ENCODE results near the gene ZDHHC13.

ZDHHC13 gene

DNA sequence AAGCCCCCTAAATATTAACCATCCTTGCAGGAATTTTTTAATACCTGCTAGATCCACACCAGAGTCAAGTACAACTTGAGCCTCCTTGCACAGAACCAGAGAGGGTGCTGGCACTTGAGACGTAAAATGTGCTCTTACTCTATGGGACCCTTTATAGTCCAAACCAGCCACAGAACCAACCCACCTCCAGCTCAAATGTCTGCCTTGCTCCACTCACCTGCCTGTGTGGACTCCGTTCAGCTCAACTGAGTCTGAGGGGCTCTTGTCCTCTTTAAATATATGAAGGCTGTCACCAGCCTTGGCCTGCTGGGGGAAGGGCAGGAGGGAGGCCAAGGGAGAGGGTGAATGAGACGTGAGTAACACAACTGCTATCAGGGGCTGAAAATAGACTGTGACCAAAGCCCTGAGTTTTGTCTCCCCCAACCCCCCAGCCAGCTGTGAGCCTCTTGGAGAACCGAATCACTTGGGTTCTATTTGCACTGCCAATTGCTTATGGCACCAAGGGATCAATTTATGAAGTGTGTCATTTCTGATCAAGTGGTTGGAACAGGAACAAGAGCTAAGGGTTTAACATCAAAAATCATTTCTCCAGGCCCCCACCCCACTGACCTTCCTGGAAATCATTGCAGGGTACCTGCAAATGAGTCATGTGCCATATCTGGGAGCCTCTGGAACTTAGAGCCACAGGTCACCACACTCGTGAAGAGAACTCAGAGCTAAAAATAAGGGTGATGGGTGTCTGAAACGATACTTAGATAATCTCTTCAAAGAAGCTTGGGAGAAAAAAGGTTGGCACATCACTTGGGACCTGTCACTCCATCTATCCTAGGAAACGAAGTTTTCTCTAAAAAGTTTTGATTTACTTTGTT lies 85.0 kb downstream of the ZDHHC13 start, which contains the start of gene CSRP3:
Gene CSRP3 (minus strand): TSS at position 247 of the 869 bp plus-strand sequence. CDS start 9,535 bp downstream, outside the sequence.
- no peak for DNase-seq

DNA sequence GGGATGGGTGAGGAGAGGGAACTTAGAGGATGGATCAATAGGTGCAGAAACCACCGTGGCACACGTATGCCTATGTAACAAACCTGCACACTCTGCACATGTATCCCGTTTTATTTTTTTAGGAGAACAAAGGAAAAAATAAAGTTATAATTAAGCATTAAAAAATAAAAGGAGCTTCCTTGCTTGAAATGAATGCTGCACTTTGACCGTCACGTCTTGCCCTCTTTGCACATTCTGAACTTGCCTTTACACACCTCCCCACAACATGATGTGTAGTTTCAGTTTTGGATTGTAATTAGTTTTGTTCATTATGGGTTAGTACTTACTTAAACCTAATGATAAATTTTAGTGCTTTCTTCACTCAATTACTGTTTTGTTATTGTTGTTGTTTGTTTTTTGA lies 87.9 kb downstream of the ZDHHC13 start:
- DNase-seq = no peak

DNA sequence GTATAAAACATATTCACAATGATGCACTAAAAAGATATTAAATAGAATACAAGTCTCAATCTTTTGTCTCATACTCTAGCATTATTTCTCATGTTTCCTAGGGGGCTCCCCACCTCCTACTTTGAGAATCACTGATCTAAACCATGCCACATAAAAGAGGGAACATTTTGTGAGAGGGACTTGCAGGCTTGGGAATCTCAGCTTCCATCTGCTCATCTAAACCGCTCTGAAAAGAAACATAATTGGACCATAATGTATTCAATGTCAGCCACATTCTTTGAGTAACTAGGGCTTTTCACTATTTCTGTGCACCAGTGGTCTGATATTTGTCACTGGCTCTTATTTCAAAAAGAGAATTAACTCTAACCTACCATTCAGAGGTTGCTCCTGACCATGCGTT lies 91.2 kb downstream of the ZDHHC13 start:
- no peak for DNase-seq

DNA sequence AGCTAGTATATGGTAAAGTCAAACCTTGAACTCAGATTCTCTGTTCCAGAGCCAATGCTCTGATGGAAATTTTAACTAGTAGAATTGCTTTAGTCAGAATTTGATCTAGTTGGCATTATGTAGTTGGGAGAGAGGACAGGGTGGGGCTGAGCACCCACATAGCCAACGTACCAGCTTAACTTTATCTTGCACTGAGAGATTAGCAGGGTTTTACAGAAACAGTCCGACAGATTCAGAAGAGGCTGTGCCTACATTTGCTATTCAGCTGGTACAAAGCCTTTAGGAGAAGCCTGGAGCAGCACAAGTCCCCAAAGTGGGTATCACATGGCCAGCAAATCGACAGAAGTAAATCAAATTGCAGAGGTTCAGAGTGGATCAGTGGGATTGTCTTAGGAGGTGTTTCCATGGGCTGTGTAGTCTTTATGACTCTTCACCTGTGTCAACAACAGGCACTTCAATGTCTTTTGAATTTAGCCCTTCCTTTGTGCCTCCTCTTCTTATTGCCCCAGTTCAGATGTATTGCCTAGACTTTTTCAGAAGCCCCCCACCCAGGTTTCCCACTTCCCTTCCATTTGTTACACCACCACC lies 92.1 kb downstream of the ZDHHC13 start:
- no peak for DNase-seq

DNA sequence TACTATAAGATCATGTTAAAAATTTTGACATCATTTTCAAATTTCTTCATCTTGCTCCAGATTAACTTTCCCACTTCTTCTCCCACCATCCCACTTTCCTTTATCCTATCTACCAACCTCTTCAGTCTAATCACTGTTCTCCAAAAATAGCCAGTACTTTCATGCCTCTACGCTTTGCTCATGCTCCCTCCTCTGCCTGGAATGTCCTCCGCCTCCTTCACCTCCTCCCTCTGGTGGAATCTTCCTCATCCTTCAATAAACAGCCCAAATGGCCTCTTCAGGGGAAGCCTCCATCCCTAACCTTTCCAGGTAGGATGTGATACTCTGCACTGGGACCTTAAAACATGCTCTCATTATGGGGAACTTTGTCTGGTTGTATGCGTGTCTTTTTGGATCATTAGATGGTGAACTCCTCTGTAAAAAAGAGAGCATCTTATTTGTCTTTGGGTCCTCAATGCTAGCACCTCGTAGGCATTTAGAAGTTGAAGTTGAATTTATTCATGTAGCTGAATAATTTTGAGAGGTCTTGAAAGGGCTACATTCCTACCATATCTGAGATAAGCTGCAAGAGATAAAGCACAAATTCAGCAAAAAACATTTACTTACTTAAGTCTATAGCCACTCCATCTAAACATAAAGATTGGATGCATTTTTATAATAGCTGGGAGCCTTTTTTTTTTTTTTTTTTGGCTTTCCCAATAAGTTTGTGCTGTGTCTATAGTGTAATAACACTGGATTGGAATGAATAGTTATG lies 92.8 kb downstream of the ZDHHC13 start:
- DNase-seq = no peak

DNA sequence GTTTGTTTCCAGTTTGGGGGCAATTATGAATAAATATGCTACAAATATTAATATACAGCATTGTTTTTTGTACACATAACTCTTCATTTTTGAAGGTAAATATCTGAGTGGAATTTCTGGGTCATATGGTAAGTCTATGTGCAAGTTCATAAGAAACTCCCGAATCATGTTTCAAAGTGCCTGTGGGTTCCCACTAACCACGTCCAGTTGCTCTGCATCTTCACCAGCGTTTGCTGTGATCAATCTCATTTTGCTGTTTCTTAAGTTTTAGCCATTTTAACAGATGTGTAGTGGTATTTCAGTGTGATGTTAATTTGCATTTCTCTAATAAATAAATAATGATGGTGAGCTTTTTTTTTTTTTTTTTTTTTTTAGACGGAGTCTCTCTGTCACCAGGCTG lies 99.1 kb downstream of the ZDHHC13 start:
- no peak for DNase-seq

DNA sequence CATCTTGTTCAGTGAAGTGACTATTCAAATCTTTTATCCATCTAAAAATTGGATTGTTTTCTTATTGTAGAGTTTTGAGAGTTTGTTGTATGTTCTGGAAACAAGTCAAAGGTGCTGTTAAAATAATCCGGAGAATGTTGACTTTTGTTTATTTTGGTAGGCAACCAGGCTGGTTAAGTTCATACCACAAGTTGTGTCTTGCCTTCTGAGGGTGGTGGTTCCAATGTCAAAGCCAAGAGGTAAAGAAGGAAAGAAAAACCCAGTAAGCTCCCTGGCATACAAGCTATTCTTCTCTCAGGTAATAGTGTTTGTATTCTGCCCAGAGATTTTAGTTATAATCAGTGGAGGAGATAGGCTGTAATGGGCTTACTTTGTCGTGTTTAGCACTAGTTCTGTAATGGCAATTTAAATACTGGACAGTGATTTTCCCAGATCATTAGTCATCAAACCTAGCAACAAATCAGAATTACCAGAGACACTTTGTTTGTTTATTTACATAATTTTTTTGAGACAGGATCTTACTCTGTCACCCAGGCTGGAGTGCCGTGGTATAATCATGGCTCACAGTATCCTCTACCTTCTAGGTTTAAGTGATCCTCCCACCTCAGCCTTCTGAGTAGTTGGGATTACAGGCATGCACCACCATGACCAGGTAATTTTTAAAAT lies 99.9 kb downstream of the ZDHHC13 start:
- no peak for DNase-seq

DNA sequence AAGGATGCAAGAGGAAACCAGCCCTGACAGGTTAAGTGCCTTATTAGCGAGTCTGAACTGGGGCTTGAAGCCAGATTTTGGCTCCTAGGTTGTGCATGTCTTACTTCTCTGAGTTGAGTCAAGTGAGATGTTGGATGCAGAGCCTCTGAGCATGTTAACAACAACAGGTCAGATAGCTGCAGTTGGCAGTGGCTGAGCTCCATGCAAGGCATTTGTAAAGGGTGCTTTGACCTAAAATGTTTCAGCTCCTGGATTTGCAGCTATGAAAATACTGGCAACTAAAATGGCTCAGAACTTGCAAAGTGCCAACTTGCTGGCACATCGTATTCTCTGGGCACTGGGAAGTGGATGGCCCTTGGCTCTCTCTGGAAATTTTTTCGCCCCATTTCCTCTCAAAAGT lies 101.2 kb downstream of the ZDHHC13 start:
- DNase-seq = no peak

DNA sequence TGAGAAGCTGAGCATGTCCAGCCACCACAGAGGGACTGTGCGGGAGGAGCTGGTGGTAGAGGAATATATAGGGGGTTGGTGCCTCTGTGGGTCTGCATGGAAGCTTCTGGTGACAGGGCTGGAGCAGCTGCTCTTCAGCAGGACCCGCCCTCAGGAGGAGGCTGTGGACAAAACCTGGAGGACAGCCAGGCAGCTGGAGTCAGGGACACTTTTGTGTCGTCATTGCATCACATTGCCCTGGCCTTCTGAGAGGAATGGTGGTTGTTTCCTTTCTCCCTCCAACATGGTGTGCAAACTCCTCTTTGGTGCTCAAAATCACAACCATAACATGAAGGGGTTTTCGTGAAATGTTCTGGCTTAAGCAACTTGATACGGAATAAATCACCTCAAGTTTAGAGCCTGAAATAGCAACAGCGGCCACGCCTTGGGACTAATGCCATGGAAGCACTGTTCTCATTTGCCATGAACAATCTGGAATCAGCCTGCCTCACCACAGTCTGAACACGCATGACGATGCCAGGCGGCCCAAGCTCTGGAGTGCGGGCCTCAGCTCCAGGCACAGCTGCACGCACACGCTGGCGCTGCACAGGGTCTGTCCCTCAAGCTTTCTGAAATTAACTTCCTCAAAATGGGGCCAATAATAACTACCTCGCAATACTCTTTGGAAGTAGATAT lies 102.0 kb downstream of the ZDHHC13 start:
- DNase-seq = no peak

DNA sequence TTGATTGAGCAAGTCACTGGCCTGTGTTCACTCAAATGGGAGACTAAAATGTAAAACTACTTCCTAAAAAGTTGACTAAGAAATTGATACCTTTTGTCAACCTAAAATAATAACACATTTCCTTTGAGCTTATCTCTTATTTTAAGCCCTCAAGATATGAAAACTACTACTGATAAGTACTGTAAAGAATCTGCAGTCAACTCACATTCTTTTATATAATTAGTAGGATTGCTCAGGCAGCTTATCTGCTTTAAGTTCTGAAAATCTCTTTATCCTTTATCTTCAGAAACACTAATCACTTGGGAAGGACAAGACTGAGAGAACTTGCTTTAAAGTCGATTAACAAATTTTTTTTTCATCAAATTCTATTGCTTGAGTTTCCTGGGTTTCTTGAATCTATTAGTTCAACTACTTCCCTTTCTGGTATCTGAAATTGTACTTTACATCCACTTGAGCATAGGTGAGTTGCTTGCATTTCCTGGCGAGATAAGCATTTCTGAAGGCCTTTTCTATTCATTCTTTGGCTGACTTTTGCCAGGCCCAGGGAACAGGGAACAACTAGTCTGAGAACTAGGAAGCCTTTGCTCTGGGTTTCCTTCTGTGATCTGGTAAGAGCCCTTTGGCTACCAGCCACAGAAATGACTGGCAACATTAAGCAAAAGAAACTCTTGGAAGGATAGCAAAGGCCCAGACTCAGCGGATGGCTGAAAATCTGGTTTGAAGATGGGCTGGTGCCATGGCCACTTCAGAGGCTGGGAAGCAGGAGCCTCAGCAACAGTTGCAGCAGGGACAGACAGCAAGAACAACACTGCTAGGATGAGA lies 104.1 kb downstream of the ZDHHC13 start:
- no peak for DNase-seq

DNA sequence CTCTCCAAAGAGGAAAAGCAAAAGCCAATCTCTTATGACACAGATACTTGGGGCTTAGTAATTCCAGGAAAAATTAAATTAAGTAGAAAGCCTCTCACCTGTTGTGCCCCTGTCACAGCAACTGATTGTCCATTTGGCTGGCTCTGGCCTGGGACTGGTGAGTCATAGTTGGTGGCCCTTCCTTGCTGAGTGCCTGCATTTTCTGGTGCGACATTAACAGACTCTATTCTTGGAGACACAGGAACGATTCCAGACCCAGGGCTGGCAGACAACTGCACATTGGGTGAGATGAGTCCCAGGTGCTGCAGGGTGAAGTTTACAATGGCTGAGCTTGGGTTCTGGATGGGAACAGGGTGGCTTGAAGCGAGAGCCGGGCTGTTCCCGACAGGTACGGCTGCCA lies 108.2 kb downstream of the ZDHHC13 start:
- DNase-seq = no peak

DNA sequence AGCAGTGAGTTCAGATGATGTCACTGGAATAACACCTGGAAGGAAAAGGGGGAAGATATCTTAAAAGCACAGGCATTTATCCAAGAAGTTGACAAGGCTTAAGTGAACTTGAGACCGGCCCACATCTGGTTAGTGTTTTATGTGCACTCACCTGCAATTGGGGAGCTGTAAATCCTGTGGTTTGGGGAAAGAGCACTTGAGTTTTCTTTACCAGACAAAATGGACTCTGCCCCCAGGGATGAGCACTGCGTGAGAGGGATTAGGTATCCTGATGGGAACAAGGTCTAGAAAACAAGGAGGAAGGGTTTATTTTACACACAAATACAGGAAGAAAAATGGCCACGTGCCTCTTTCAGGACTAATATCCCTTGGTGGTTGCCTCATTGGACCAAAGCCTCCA lies 108.6 kb downstream of the ZDHHC13 start:
- no peak for DNase-seq

Data from right kidney (tissue), 1 donor.